Nephron progenitor cell (in vitro differentiated cells): ENCODE results near the gene PTGFRN.

Experiments
- DNase-seq: peaks from one replicate; pipeline ENCODE4 v3.0.0; 2021
- H3K27ac Mint-ChIP-seq: 2 replicates; pipeline ENCODE4 v1.8.0; 2021; ENCODE audit warnings: mild to moderate bottlenecking, moderate library complexity, mixed read lengths
- H3K27me3 Mint-ChIP-seq: 2 replicates; pipeline ENCODE4 v1.8.0; 2021; ENCODE audit warnings: mild to moderate bottlenecking, low read depth, mixed read lengths; ENCODE audit not compliant: poor library complexity
- H3K36me3 Mint-ChIP-seq: 2 replicates; pipeline ENCODE4 v1.8.0; 2021; ENCODE audit warnings: low read depth, mixed read lengths
- H3K4me1 Mint-ChIP-seq: 2 replicates; pipeline ENCODE4 v1.8.0; 2021; ENCODE audit warnings: mixed read lengths
- H3K4me3 Mint-ChIP-seq: 2 replicates; pipeline ENCODE4 v1.8.0; 2021; ENCODE audit warnings: mild to moderate bottlenecking, moderate library complexity, mixed read lengths
- H3K9me3 Mint-ChIP-seq: 2 replicates; pipeline ENCODE4 v1.8.0; 2021; ENCODE audit warnings: mild to moderate bottlenecking, moderate library complexity, mixed read lengths
- TF ChIP-seq, protein P1 (sequence below): fragments of 200-600 bp; sonication (generic); IDR thresholded peaks from 2 replicates; pipeline ENCODE4 v1.5.0; 2021; ENCODE audit warnings: antibody characterized with exemption

The PTGFRN gene

DNA sequence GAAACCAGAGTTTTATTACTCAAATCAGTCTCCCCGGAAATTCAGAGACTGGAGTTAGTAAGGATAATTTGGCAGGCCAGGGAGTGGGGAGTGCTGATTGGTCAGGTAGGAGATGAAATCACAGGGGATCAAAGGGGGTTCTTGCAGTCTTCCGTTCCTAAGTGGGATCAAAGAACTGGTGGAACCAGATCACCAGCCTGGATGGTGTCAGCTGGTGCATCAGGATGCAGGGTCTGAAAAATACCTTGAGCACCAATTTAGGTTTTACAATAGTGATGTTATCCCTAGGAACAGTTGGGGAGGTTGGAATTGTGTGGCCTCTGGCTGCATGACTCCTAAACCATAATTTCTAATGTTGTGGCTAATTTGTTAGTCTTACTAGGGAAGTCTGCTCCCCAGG, 90.4 kb downstream of the PTGFRN start:
- H3K9me3 Mint-ChIP-seq: no peaks in the 10 kb centered on the region
- TF ChIP-seq, protein P1, sequence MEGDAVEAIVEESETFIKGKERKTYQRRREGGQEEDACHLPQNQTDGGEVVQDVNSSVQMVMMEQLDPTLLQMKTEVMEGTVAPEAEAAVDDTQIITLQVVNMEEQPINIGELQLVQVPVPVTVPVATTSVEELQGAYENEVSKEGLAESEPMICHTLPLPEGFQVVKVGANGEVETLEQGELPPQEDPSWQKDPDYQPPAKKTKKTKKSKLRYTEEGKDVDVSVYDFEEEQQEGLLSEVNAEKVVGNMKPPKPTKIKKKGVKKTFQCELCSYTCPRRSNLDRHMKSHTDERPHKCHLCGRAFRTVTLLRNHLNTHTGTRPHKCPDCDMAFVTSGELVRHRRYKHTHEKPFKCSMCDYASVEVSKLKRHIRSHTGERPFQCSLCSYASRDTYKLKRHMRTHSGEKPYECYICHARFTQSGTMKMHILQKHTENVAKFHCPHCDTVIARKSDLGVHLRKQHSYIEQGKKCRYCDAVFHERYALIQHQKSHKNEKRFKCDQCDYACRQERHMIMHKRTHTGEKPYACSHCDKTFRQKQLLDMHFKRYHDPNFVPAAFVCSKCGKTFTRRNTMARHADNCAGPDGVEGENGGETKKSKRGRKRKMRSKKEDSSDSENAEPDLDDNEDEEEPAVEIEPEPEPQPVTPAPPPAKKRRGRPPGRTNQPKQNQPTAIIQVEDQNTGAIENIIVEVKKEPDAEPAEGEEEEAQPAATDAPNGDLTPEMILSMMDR: no peak

DNA sequence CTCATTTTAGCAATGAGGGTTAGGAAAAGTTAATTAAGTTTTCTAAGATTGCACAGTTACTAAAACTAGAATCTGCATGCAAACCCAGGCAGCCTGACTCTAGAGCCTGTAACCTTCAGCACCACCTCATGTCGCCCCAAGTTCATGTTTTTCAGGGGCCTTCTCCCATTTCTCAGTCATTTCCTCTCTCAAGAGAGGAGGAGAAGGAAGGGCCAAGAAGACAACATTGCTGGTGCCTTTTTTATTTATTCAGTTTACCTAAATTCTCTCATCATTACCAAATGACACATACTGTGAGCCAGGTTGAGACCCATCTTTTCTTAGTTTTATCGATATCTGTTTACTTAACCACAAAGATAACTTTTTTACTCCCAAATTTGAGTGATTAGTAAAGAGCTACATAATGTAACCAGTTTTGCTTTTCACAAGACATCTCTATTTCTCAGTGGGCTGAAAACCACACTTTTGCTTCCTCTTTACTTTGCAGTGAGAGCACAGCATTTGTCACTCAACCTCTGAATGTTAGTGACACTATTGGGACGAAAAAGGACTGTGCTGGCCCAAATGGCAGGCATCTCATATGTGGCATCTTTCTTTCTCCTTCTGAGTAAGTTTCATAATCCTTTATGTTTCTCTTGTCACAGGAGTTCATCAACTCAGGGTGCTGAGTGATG, 91.7 kb downstream of the PTGFRN start, which contains the start of gene CD101:
CD101 (plus strand) TSS at position 507 of the 674 bp plus-strand sequence; CDS start at position 565, 58 bp downstream.
- no peak for DNase-seq
- Mint-ChIP-seq H3K9me3 (no peaks in the 10 kb centered on the region), H3K4me1 (peaks cover 33% of the 10 kb centered on the region), H3K36me3 (peaks cover 21% of the 10 kb centered on the region), H3K27me3 (no peaks in the 10 kb centered on the region), H3K4me3 (no peak within 1 kb of the TSS), H3K27ac (peak within 1 kb of the TSS; percentile 53)
- TF ChIP-seq, protein P1: no peak

More for the DNA sequence above, 90.4 kb downstream of the PTGFRN start:
- Mint-ChIP-seq H3K4me1 (peaks cover 29% of the 10 kb centered on the region), H3K4me3 (no peak overlapping the region), H3K27me3 (no peaks in the 10 kb centered on the region), H3K27ac (no peak overlapping the region), H3K36me3 (peaks cover 27% of the 10 kb centered on the region)
- no peak for DNase-seq

DNA sequence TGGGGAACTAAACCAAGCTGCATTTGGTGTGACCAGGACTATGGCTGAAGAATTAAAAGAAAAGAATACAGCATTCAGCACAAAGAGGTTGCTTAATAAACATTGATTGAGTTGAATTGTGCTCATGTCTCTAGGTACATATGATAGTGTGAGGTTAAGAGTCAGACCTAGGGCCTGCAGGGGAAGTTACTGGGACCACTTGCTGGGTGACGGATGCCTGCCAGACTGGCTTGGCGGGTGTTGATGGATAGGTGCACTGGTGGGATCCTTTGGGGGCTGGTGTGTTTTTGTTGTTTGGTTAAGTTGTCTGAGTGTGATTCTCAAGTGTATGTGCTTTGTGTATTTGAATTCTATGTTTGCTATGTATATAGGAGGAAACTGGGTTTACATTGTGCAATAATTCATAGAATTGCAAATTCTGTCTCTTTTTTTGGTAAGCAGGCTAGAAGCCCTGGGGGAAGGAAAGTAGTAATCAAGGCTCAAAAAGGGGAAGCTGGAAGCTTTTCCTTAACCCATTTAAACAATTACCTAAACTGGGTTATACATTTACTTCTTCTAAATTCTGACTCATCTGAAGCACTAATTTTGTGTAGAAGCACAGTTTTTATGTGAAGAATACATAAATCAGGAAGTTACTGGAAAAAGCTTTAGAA, 93.6 kb downstream of the PTGFRN start:
- no peak for DNase-seq
- TF ChIP-seq, protein P1: no peak
- Mint-ChIP-seq H3K4me3 (peak overlapping the region; percentile 21), H3K27ac (peak overlapping the region; percentile 15), H3K4me1 (peaks cover 30% of the 10 kb centered on the region), H3K36me3 (peaks cover 10% of the 10 kb centered on the region), H3K9me3 (no peaks in the 10 kb centered on the region), H3K27me3 (no peaks in the 10 kb centered on the region)

DNA sequence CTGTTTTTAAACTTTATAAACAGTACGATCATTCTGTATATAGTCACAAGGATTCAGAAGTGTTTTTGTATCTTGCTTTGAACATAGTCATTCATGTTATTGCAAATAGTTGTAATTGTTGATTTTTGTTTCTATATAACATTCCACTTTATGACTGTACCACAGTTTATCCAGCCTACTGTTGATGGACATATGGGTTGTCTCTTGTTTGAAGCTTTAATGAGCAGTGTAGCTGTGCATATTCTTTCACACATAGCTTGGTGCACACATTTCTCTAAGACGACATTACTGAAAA, 98.0 kb downstream of the PTGFRN start:
- TF ChIP-seq, protein P1: no peak
- Mint-ChIP-seq H3K27me3 (no peaks in the 10 kb centered on the region), H3K27ac (no peak overlapping the region), H3K4me3 (no peak overlapping the region), H3K36me3 (no peaks in the 10 kb centered on the region), H3K4me1 (peaks cover 45% of the 10 kb centered on the region), H3K9me3 (no peaks in the 10 kb centered on the region)
- no peak for DNase-seq

DNA sequence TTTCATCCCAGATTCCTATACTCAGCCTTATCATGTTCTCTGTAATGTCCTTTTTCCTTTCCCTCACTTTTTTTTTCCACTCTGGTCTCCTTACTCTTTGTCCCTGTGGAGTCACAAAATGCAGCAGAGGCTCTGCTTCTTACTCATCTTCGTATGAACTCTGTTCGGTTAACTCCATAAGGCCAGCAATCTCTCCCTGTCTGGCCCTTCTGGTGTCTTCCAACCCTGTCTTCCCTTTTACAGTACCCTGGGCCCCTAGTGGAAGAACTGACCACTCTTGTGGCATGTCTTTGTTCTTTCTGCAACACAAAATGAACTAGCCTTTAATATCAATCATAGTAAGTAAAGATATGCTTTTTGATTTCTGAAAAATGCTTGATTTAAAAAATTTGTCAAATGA, 98.9 kb downstream of the PTGFRN start:
- no peak overlapping the region for H3K27ac Mint-ChIP-seq
- H3K9me3 Mint-ChIP-seq: no peaks in the 10 kb centered on the region
- no peak for DNase-seq
- no peak overlapping the region for H3K4me3 Mint-ChIP-seq
- no peaks in the 10 kb centered on the region for H3K27me3 Mint-ChIP-seq
- H3K36me3 Mint-ChIP-seq: no peaks in the 10 kb centered on the region
- H3K4me1 Mint-ChIP-seq: peaks cover 44% of the 10 kb centered on the region
- TF ChIP-seq, protein P1: no peak

DNA sequence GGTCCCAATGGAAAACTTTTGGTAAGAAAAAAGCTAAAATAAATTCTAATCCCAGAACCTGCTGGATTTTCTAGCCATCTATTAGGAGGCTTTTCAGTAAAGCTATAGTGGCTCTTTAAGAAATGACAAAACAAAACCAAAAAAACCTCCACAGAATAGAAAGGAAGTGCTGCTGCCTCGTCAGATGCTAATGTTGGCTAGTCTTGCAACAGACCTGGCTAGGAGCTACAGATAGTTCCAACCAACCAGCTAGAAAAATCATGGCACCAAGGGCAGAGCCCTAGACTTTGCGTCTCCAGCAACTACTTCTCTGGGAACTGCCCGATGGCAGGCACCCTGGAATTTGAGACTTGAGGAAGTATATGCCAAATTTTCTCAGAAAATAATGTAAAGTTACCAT, 99.4 kb downstream of the PTGFRN start:
- no peak overlapping the region for H3K4me3 Mint-ChIP-seq
- H3K27me3 Mint-ChIP-seq: no peaks in the 10 kb centered on the region
- no peaks in the 10 kb centered on the region for H3K36me3 Mint-ChIP-seq
- H3K27ac Mint-ChIP-seq: no peak overlapping the region
- no peaks in the 10 kb centered on the region for H3K9me3 Mint-ChIP-seq
- DNase-seq: no peak
- peaks cover 40% of the 10 kb centered on the region for H3K4me1 Mint-ChIP-seq
- TF ChIP-seq, protein P1: no peak
